ENCODE measurements around the gene CSNK1E. TPM values are rescaled to one million over a fixed set of nuclear protein-coding genes. Genes with fewer than 3 reads are reported as not detected.

Gene CSNK1E
- total RNA-seq, 1 experiment from 2014 or later: 178 TPM

DNA sequence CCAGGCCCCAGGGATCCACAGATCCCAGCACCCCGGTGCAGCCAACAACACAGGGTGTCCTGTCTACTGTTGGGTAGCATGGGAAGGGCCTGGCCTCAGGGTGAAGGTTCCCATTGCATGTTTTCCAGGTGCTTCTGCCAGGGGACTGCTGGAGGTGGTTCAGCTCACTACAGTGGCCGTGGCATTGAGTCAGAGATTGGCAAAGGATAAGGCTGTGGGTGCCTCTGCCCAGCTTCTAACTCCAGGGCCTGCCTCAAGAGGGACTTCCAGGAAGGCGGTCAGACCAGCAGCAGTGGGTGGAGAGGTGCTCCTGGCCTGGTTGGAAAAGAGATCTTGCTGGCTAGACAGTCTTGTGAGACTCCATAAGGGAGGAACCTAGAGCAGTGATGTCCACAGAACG lies 20.9 kb downstream of the CSNK1E start:
- no peak overlapping the region for H3K4me3 Mint-ChIP-seq (ENCODE audit: low read depth, unreplicated experiment)
- no peak overlapping the region for H3K27ac Mint-ChIP-seq (ENCODE audit: unreplicated experiment)
- no TSS peak for BruUV-seq (replicated peaks)
- peaks cover 81% of the 10 kb centered on the region for H3K36me3 Mint-ChIP-seq (ENCODE audit: insufficient read depth, unreplicated experiment)
- intact Hi-C loops (cut with micrococcal nuclease; ENCODE audit: unreplicated experiment): no loop called here
- no peaks in the 10 kb centered on the region for H3K27me3 Mint-ChIP-seq (ENCODE audit: unreplicated experiment)
- DNase-seq: no peak
- H3K4me1 Mint-ChIP-seq (ENCODE audit: low read depth, unreplicated experiment): no peaks in the 10 kb centered on the region
- H3K9me3 Mint-ChIP-seq (ENCODE audit: low read depth, unreplicated experiment): no peaks in the 10 kb centered on the region
- TF ChIP-seq CTCF (IDR thresholded peaks at IDR 0.05; ENCODE audit: unreplicated experiment): no peak
- CTCF ChIA-PET: no interaction called here

DNA sequence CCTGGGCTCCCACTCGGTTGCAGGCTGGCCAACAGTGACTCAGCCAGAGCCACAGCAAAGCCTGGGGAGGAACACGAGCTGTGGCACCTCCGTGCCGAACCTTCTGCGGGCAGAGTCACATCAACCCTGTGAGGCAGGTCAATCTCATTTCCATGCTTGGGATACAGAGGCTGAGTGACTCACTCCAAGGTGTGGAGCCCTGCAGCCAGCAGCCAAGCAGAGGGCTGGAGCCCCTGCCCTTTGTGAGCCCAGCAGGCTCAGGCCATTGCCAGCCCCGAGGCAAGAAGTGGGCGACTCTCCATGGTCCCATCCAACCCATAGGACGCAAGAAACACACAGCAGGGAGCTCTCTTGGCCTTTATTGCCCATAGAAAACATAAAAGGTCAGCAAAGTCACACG lies 21.4 kb downstream of the CSNK1E start:
- no TSS peak for BruUV-seq (replicated peaks)
- CTCF ChIA-PET: no interaction called here
- Mint-ChIP-seq H3K27ac (ENCODE audit: unreplicated experiment) (no peak overlapping the region), H3K27me3 (ENCODE audit: unreplicated experiment) (no peaks in the 10 kb centered on the region), H3K4me1 (ENCODE audit: low read depth, unreplicated experiment) (no peaks in the 10 kb centered on the region), H3K9me3 (ENCODE audit: low read depth, unreplicated experiment) (no peaks in the 10 kb centered on the region), H3K4me3 (ENCODE audit: low read depth, unreplicated experiment) (no peak overlapping the region), H3K36me3 (ENCODE audit: insufficient read depth, unreplicated experiment) (peaks cover 81% of the 10 kb centered on the region)
- no peak for DNase-seq
- intact Hi-C loops (cut with micrococcal nuclease; ENCODE audit: unreplicated experiment): no loop called here
- TF ChIP-seq CTCF (IDR thresholded peaks at IDR 0.05; ENCODE audit: unreplicated experiment): no peak

DNA sequence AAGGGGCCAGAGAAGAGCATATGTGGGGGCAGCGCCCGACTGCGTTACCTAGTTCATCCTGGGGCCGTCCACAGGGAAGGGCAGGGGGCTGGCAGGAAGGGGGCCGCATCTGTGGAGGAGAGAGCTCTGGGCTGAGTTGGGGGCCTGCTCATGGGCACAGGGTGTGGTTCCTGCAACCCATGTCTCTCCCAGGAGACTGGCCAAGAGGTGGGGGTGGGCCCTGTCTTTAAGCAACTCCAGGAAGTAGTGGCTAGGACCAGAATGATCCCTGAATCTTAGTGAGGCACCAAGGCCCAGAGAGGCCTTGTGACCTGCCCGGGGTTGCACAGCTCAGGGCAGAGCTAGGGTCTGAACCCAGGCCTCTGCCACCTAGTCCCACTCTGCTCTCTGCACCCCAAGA lies 21.9 kb downstream of the CSNK1E start:
- no peaks in the 10 kb centered on the region for H3K9me3 Mint-ChIP-seq (ENCODE audit: low read depth, unreplicated experiment)
- H3K4me1 Mint-ChIP-seq (ENCODE audit: low read depth, unreplicated experiment): no peaks in the 10 kb centered on the region
- H3K36me3 Mint-ChIP-seq (ENCODE audit: insufficient read depth, unreplicated experiment): peaks cover 81% of the 10 kb centered on the region
- BruUV-seq (replicated peaks): no TSS peak
- no peak for DNase-seq
- no peak for TF ChIP-seq CTCF (IDR thresholded peaks at IDR 0.05; ENCODE audit: unreplicated experiment)
- no peaks in the 10 kb centered on the region for H3K27me3 Mint-ChIP-seq (ENCODE audit: unreplicated experiment)
- CTCF ChIA-PET: interaction anchor here (0.7 kb wide), 1 partner anchor 9 kb away, joined by 3 read pairs; no protein-coding TSS in a partner anchor
- no peak overlapping the region for H3K4me3 Mint-ChIP-seq (ENCODE audit: low read depth, unreplicated experiment)
- intact Hi-C loops (cut with micrococcal nuclease; ENCODE audit: unreplicated experiment): no loop called here
- H3K27ac Mint-ChIP-seq (ENCODE audit: unreplicated experiment): peak overlapping the region; percentile 57

DNA sequence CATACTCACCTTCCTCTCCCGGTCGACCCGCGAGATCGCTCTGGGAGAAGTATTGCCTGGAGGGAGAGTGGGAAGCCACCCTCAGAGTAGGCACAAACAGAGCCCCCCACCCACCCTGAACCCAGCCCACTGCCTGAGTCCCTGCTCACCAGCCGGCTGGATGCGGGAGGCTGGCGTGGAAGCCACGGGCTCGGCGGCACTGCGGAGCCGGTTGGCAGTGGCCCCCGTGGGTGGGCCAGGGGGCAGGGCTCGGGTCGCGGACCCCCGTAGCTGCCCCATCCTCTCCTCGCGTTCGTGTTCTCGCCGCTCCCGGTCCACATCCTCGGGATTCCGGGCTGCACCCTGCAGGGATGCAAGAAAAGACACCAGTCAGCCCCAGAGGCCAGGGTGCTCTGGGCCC lies 23.0 kb downstream of the CSNK1E start:
- no TSS peak for BruUV-seq (replicated peaks)
- Mint-ChIP-seq H3K27ac (ENCODE audit: unreplicated experiment) (peak overlapping the region; percentile 57), H3K4me1 (ENCODE audit: low read depth, unreplicated experiment) (peaks cover under 1% of the 10 kb centered on the region)

More for the DNA sequence above, 23.0 kb downstream of the CSNK1E start:
- CTCF ChIA-PET: no interaction called here
- Mint-ChIP-seq H3K9me3 (ENCODE audit: low read depth, unreplicated experiment) (no peaks in the 10 kb centered on the region), H3K4me3 (ENCODE audit: low read depth, unreplicated experiment) (no peak overlapping the region), H3K36me3 (ENCODE audit: insufficient read depth, unreplicated experiment) (peaks cover 84% of the 10 kb centered on the region), H3K27me3 (ENCODE audit: unreplicated experiment) (no peaks in the 10 kb centered on the region)
- intact Hi-C loops (cut with micrococcal nuclease; ENCODE audit: unreplicated experiment): no loop called here
- DNase-seq: no peak
- no peak for TF ChIP-seq CTCF (IDR thresholded peaks at IDR 0.05; ENCODE audit: unreplicated experiment)
